ENCODE results near the gene CNR2.
"Not testable (repeated sequence)": the region's sequence is repeated elsewhere in the genome, so short reads cannot be mapped to it uniquely, and the experiment has no call there.

Gene CNR2

GRCh38 chr1:23827717-23828116 lies 85.4 kb downstream of the CNR2 start:
- no peak for DNase-seq

GRCh38 chr1:23826590-23826989 lies 86.6 kb downstream of the CNR2 start:
- DNase-seq, result not testable (repeated sequence)

GRCh38 chr1:23825762-23826522 lies 87.2 kb downstream of the CNR2 start:
- DNase-seq, result peak; percentile 7

- DNase-seq, result peak; percentile 88
These were observed 87.9 kb downstream of the CNR2 start, which contains the start of gene HMGCL for GRCh38 chr1:23825076-23825761. Gene HMGCL, minus strand, starts transcription at chr1:23825429. Its CDS starts 14 bp downstream, at chr1:23825415.

GRCh38 chr1:23824711-23825075 lies 88.5 kb downstream of the CNR2 start:
- DNase-seq, result peak; percentile 12

- DNase-seq, result no peak
These were observed 89.4 kb downstream of the CNR2 start for GRCh38 chr1:23823767-23824166.
